VCaP (cell line): ENCODE measurements around the gene RPL23.

Experiments used
- H3K27ac ChIP-seq: fragments of 450-650 bp; 2 replicates; pipeline ENCODE4 v1.5.1; 2017
- TF ChIP-seq, protein P1 (sequence below): fragments of 450-650 bp; conservative IDR thresholded peaks from 2 replicates; pipeline ENCODE4 v1.5.1; 2017; ENCODE audit warnings: mild to moderate bottlenecking, moderate library complexity

RPL23 gene

DNA sequence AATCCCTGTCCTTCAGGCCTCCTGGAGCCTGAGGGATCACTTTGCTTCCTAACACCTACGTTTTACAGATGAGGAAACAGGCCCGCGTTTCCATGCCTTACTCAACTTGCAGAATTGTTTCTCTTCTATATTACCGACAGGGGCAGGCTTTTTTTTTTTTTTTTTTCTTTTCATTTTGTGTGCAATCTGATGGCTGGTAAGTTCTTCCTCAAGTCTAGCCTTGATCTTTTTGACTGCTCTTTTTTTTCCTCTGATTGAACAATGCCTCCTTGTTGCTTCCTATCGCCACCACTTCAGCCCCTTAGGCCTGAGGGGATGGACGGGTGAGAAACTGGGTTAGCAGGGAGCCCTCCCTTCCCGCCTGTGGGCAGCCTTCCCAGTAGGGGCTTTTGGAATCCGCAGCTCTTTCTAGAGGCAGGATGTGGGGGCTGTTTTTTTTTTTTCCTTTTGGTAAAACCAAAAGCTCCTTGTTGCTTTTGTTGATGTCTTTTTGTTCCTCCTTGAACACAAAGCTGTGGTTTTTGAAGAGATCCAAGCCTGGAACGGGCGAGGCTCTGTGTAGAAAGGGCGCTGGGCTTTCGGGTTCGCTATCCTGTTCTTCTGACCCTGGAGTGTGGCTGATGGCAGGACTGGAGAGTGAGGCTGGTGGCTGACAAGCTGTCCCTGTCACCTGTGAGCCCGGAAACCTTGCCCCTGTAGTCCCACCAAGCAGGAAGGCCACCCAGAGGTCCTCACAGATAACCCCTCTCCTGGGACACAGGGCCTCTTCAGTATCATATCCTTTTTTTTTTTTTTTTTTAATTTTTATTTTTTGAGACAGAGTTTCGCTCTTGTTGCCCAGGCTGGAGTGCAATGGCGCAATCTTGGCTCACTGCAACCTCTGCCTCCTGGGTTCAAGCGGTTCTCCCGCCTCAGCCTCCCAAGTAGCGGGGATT, 30.3 kb upstream of the RPL23 start:
- H3K27ac ChIP-seq: no peak overlapping the region
- TF ChIP-seq, protein P1, sequence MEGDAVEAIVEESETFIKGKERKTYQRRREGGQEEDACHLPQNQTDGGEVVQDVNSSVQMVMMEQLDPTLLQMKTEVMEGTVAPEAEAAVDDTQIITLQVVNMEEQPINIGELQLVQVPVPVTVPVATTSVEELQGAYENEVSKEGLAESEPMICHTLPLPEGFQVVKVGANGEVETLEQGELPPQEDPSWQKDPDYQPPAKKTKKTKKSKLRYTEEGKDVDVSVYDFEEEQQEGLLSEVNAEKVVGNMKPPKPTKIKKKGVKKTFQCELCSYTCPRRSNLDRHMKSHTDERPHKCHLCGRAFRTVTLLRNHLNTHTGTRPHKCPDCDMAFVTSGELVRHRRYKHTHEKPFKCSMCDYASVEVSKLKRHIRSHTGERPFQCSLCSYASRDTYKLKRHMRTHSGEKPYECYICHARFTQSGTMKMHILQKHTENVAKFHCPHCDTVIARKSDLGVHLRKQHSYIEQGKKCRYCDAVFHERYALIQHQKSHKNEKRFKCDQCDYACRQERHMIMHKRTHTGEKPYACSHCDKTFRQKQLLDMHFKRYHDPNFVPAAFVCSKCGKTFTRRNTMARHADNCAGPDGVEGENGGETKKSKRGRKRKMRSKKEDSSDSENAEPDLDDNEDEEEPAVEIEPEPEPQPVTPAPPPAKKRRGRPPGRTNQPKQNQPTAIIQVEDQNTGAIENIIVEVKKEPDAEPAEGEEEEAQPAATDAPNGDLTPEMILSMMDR: no peak

DNA sequence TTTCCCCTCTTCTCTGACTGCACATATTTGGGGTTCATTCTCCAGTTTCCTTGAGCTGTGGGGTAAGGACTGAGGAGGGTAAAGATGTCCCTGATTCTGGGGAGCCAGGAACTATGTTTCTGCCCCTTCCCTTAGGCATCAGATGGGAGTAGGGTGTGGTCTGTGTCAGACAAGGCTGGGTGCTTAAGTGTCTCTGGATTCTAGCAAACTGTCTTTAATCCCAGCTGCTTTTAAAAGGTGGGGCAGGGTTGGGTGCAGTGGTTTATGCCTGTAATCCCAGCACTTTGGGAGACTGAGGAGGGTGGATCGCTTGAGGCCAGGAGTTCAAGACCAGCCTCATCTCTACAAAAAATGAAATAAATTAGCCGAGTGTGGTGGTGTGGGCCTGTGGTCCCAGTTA, 29.3 kb upstream of the RPL23 start:
- TF ChIP-seq, protein P1: no peak
- no peak overlapping the region for H3K27ac ChIP-seq

DNA sequence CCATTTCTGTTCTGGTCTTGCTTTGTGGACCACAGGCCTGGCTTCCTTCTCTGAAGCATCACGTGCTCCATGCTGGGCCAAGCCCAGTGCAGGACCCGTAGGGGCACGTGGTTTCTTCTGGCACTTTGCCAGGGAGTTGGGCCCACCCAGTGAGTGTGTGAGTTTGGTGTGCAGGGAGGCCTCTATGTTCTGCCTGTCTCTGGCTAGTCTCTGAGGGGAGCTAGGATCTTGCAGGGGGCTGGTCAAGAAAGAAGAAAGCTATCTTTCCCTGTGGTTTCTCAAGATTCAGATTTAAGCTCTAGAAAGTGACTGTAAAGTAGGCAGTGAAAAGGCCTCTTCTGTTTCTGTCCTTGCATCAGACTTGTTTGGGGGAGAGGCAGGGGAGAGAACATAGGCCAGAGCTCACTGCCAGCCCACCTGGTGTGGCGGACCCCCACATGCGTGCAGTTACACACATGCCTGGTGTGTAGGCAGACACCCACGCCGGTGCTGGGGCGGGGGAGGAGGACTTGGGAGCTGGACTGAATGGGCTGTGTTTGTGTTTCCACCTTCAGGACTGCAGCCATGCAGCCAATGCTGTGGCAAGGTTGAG, 28.2 kb upstream of the RPL23 start:
- H3K27ac ChIP-seq: no peak overlapping the region
- TF ChIP-seq, protein P1: no peak

DNA sequence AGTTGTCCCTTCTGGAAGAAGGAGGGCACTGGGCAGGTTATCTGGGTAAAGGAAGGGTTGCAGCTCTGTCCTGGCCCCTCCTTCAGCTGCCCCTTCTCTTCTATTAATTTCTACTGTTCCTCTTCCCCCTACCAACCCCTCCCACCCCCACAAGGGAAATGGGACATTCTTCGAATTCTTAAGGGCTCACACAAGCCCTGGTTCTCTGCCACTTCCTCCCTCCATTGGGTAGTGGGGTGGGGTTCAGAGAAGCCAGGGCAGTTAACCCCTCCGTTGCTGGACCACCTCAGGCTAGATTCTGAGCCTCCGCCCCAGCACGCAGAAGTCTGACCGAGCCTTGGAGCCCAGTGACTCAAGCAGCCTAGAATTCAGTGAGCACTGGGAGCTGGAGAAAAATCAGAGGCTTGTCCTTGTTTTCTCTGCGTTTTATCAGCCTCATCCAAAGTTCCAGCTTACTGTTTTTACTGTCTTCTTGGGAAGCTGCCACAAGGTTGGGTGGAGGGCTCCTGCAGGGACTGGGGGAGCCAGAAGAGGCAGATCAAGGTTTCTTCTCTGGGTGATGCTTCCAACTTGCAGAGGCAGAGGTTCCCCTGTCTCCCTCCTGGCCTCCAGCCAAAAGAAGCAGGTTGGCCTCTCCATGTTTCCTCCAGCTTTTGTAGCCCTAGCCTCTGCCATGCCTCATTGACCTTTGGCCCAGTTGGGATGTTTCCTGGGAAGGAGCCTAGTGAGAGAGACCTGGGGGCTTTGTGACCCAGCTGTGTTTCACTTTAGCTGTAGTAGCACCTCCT, 26.6 kb upstream of the RPL23 start:
- TF ChIP-seq, protein P1: no peak
- H3K27ac ChIP-seq: no peak overlapping the region

DNA sequence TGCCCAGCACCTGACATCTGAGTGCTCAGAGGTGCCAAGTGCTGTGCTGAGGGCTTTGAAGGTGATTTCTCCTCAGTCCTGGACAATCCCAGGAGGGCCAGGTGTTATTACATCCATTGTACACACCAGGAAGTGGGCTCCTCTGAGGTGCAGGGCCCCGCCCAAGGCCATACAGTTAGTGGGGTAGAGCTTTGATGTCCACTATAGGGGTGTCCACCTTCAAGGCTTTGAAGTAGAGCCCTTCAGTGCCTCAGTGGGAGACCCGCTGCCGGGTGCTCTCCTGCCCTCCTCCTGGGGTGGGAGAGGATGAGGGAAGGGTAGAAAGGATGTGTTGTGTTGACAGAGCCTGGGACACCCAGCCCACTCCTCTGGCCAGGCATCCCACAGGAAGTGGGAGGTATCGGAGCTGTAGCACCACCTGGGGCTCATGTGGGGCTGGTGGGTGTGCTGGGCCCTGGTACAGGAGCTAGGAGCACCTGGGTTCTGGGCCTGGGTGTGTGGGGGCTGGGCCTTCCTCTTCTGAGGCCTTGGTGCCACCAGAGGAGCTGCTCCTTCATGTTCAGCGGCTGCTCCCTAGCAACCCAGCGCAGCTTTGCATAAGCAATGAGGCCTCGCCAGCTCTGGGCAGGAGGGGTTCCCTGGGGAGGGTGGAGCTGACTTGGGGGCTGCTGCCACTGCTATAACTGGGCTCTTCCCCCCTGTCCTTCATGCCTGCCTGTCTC, 23.8 kb upstream of the RPL23 start:
- TF ChIP-seq, protein P1: no peak
- H3K27ac ChIP-seq: no peak overlapping the region

DNA sequence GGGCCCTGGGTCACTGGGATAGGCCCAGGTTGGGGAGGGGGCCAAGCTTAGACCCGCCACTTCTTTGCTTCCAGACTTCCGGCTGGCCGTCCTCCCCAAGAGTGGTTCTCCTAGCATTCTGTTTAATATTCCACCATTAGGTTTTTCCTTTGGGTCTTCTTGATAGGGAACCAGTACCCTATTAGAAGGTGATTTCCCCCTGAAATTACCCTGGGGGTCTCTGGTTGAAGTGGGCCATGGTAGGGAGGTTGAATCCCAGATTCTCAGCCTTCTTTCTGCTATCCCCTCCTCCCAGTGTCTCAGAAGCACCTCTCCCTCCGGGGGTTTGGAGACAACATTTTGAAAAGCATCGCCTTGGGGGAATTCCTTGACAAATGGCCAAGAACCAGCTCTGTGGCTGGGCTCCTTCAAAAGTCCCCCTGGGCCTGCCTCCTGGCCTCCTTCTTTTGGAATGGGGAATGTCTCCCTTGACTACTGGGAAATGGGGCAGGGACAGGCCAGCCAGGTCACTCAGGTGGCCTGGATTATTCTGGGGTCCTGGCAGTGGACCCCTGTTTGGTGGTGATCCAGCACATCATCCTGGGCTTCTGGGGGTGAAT, 22.1 kb upstream of the RPL23 start:
- TF ChIP-seq, protein P1: no peak
- no peak overlapping the region for H3K27ac ChIP-seq
